Prostate gland (tissue), 2 donors: ENCODE data around the gene PLXDC2. TPM values are rescaled to one million over a fixed set of nuclear protein-coding genes. Genes with fewer than 3 reads are reported as not detected.

Experiments used
- DNase-seq: peaks from one replicate; pipeline ENCODE4 v3.0.0-alpha.2; 2019; ENCODE audit warnings: low spot score
- H3K27ac ChIP-seq, 2 donors: fragments of 200-600 bp; sonication (generic); 2 replicates each; pipeline ENCODE4 v1.5.1; 2017 to 2019
- H3K27me3 ChIP-seq: fragments of 200-600 bp; sonication (generic); replicated peaks from 2 replicates; pipeline ENCODE4 v1.5.1; 2019; ENCODE audit not compliant: insufficient read depth
- H3K36me3 ChIP-seq, 2 donors: fragments of 200-600 bp; sonication (generic); 1 replicate in 1 of 2; 2 replicates in 1 of 2; pipeline versions ENCODE4 v1.5.1 to v1.8.1; 2017 to 2019
- H3K4me1 ChIP-seq: fragments of 200-600 bp; sonication (generic); replicated peaks from 2 replicates; pipeline ENCODE4 v1.5.1; 2019
- H3K4me3 ChIP-seq, 2 donors: fragments of 200-600 bp; sonication (generic); 2 replicates each; pipeline ENCODE4 v1.5.1; 2017 to 2019
- H3K9me3 ChIP-seq: fragments of 200-600 bp; sonication (generic); 2 replicates; pipeline ENCODE4 v1.5.1; 2017
- POLR2A ChIP-seq: fragments of 450-650 bp; IDR thresholded peaks from one replicate; pipeline ENCODE4 v1.6.1; 2016; ENCODE audit warnings: antibody characterized with exemption, mild to moderate bottlenecking
- POLR2AphosphoS5 ChIP-seq: sonication (generic); formaldehyde crosslinking; IDR thresholded peaks from one replicate; pipeline ENCODE4 v1.6.1; 2017; ENCODE audit warnings: antibody characterized with exemption
- WGBS: methylation state at CpG from one replicate; pipeline ENCODE4 v1.1.5; 2018; 5-methylcytosine and 5-hydroxymethylcytosine counted together
- intact Hi-C: fragments of 100-400 bp; cut with DNase I; formaldehyde crosslinking; loops from one replicate; pipeline ENCODE4 v1.14.2; 2022
- total RNA-seq, 2 donors: library from RNA; depleted of rRNA; stranded (reverse); fragments of >200 nt; gene quantifications; one replicate each; pipeline ENCODE4 v1.1.0, GENCODE V29; 2016
- TF ChIP-seq, protein P1 (sequence below), 4 experiments: fragments of 200-600 bp in 2 of 4; fragments of 450-650 bp in 2 of 4; sonication (generic) in 2 of 4; IDR thresholded peaks; 1 replicate in 3 of 4; 2 replicates in 1 of 4; pipeline ENCODE4 v1.5.1; 2016 to 2019; ENCODE audit warnings: antibody characterized with exemption in 4 of 4, mild to moderate bottlenecking in 2 of 4, moderate library complexity in 2 of 4

PLXDC2 gene
- total RNA-seq, 2 donors from 2014 or later, result 19.6 to 83.6 TPM

DNA sequence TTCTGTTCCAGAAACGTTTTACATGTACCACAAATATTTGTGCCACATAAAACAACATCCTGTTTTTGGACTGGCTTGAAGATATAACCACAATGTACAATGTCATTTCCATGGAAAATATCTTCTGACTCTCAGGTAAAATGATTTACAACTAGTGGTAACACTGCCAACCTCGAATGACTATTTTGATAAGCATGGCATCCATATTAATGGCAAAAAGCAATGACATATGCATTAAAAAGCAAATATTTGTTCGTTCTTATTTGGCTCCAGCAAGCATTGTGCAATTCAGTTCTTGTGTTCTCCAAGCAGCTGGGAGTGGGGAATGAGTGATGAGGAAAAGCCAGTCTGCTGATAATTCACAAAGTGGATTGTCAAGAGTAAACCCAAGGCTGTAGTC, 289.0 kb downstream of the PLXDC2 start:
- intact Hi-C loops, result no loop called here
- TF ChIP-seq POLR2AphosphoS5 (peak; percentile 61), POLR2A (no peak)
- WGBS, result 44% methylated on average over 3 of the region's 3 CpGs

DNA sequence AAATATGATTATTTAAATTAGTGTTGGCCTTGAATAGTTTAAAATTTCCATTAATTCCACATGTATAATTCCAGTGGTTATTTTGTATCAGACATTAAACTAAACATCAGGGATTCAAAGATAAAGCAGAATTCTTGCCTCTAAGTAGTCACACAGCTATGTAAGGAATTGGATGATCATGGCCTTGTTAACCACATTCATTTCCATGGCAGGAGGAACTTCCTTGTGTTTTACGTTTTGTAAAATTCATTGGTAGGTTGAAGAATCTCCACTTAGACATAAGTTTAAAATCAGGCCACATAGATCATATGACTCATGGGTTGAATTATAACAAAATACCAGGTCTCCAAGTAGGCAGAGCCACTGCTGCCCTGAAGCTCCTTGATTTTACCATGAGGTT, 289.7 kb downstream of the PLXDC2 start:
- no peaks in the 10 kb centered on the region for H3K36me3 ChIP-seq
- TF ChIP-seq POLR2A (no peak), POLR2AphosphoS5 (no peak)
- TF ChIP-seq, protein P1, sequence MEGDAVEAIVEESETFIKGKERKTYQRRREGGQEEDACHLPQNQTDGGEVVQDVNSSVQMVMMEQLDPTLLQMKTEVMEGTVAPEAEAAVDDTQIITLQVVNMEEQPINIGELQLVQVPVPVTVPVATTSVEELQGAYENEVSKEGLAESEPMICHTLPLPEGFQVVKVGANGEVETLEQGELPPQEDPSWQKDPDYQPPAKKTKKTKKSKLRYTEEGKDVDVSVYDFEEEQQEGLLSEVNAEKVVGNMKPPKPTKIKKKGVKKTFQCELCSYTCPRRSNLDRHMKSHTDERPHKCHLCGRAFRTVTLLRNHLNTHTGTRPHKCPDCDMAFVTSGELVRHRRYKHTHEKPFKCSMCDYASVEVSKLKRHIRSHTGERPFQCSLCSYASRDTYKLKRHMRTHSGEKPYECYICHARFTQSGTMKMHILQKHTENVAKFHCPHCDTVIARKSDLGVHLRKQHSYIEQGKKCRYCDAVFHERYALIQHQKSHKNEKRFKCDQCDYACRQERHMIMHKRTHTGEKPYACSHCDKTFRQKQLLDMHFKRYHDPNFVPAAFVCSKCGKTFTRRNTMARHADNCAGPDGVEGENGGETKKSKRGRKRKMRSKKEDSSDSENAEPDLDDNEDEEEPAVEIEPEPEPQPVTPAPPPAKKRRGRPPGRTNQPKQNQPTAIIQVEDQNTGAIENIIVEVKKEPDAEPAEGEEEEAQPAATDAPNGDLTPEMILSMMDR (IDR thresholded peaks at IDR 0.05), result no peak
- intact Hi-C loops, result no loop called here
- H3K27me3 ChIP-seq, result no peaks in the 10 kb centered on the region
- H3K4me3 ChIP-seq, result no peak overlapping the region
- no peaks in the 10 kb centered on the region for H3K9me3 ChIP-seq
- WGBS, result 96% methylated on average over 1 of the region's 1 CpG
- no peaks in the 10 kb centered on the region for H3K4me1 ChIP-seq
- no peak overlapping the region for H3K27ac ChIP-seq
- DNase-seq, result no peak

More for the DNA sequence above, 289.0 kb downstream of the PLXDC2 start:
- H3K36me3 ChIP-seq, result no peaks in the 10 kb centered on the region
- H3K9me3 ChIP-seq, result no peaks in the 10 kb centered on the region
- H3K27ac ChIP-seq, result no peak overlapping the region
- peak; percentile 16 for DNase-seq
- no peak overlapping the region for H3K4me3 ChIP-seq
- H3K27me3 ChIP-seq, result no peaks in the 10 kb centered on the region
- H3K4me1 ChIP-seq, result no peaks in the 10 kb centered on the region

DNA sequence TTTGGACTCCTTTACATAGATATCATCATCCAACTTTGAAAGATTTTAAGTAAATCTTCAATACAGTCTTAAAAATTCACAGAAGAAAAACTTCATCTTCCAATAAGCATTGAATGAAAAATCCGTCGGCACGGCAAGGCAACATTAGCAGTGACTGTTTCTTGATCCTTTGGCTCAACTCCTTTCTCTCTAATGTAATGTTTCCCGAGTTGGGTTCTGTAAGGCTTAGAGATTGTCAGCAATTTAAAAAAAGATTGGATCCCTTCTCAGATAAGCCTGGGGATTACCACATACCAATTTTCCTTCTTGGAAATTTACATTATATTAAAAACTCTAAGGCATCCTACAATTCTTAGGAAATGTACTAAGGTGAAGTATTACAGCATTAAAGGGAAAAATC, 291.8 kb downstream of the PLXDC2 start:
- no peak for DNase-seq
- Histone ChIP-seq H3K27me3 (no peaks in the 10 kb centered on the region), H3K36me3 (no peaks in the 10 kb centered on the region), H3K4me3 (no peak overlapping the region), H3K27ac (no peak overlapping the region), H3K4me1 (no peaks in the 10 kb centered on the region), H3K9me3 (no peaks in the 10 kb centered on the region)
- WGBS, result 88% methylated on average over 4 of the region's 4 CpGs
- intact Hi-C loops, result no loop called here
- TF ChIP-seq, protein P1 (IDR thresholded peaks at IDR 0.05), result no peak
- TF ChIP-seq POLR2A, result no peak
- TF ChIP-seq POLR2AphosphoS5, result no peak

DNA sequence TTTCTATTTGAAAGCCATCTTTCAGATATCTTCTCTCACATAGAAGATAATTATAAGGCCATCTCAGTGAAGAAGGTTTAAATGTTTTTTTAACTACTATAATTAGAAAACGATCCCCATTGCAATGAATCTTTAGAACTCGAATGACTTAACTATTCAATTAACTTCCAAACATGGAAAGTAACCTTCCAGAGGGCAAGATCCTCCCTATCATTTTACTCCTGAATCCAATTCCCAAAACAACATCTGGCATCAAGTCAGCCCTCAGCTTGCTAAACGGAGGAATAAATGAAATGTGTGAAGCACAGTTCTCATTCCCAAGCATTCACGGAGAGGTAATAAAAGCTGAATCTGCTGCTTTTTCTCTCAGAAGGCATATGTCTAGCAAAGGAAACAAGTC, 293.4 kb downstream of the PLXDC2 start:
- Histone ChIP-seq H3K36me3 (no peaks in the 10 kb centered on the region), H3K27ac (no peak overlapping the region), H3K4me1 (no peaks in the 10 kb centered on the region), H3K4me3 (no peak overlapping the region), H3K9me3 (no peaks in the 10 kb centered on the region), H3K27me3 (no peaks in the 10 kb centered on the region)
- TF ChIP-seq, protein P1 (IDR thresholded peaks at IDR 0.05), result no peak
- TF ChIP-seq POLR2AphosphoS5 (no peak), POLR2A (no peak)
- DNase-seq, result no peak
- intact Hi-C loops, result no loop called here
- 45% methylated on average over 4 of the region's 4 CpGs for WGBS

DNA sequence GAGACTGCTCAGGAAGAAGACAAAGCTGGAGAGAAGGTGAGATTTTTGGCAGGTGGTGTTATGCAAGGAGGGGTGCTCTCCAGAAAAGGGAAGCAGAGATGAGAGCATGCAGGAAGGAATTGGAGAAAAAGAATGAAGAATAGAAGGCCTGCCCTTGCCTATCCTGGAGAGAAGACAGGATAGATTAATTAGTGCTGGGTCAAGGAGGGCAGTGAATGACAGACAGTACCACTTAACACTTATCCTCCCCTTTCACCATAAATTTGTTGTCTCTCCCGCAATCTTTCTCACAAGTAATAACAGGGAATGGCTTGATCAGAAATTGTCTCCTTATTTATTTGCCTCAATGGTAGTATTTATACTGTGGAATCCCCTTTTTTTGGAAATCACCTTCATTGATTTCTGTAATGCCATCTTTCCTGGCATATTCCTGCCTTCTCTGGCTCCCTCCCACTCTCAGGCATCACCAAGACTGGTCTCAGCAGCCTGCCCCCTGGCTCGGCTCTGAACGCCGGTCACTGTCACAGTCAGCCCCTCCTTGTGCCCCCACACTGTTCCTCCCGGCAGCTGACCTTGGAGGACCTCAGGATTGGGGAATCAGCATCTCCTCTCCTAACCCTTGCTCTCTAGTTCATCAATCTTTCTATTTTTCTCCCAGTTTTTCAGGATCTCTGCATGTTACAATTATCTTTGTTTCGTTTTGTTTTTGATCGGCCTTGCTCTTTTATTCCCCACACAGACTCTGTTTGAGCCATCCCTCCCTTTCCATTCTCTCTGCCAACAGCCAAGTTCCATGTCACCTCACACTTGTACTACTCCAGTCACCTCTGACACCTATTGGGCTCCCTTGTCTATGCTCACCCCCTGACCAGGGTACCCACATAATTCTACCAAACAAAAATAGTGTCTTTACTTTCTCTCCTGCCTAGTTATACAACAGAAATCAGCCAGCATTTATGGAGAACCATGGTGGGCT, 294.2 kb downstream of the PLXDC2 start:
- 87% methylated on average over 7 of the region's 7 CpGs for WGBS

More for the DNA sequence above, 294.2 kb downstream of the PLXDC2 start:
- intact Hi-C loops, result no loop called here
- H3K27me3 ChIP-seq, result no peaks in the 10 kb centered on the region
- no peaks in the 10 kb centered on the region for H3K36me3 ChIP-seq
- H3K9me3 ChIP-seq, result no peaks in the 10 kb centered on the region
- no peaks in the 10 kb centered on the region for H3K4me1 ChIP-seq
- H3K4me3 ChIP-seq, result no peak overlapping the region
- no peak for TF ChIP-seq POLR2AphosphoS5
- TF ChIP-seq, protein P1 (IDR thresholded peaks at IDR 0.05), result no peak
- TF ChIP-seq POLR2A, result no peak
- no peak overlapping the region for H3K27ac ChIP-seq
- no peak for DNase-seq
